Measurements from ENCODE around the gene TM4SF4. TPM values are rescaled to one million over a fixed set of nuclear protein-coding genes. Genes with fewer than 3 reads are reported as not detected.

Gene TM4SF4
- polyA plus RNA-seq, 2 donors: 0.02 to 0.12 TPM

GRCh38 chr3:149506965-149507364 is 32.5 kb downstream of the TM4SF4 start:
- 42 to 52% methylated on average over 2 of the region's 2 CpGs for WGBS, 2 donors
- Histone ChIP-seq H3K4me1 (ENCODE audit: control insufficient read depth in 2 of 2, insufficient read depth in 2 of 2, low read length in 1 of 2) (peaks cover 0 to 5% of the 10 kb centered on the region in 2 donors), H3K36me3 (ENCODE audit: control insufficient read depth in 2 of 2, insufficient read depth in 2 of 2, low read length in 1 of 2) (no peaks in the 10 kb centered on the region), H3K27me3 (ENCODE audit: control insufficient read depth in 1 of 2, insufficient read depth in 2 of 2, low read length in 2 of 2) (no peaks in the 10 kb centered on the region), H3K27ac (ENCODE audit: low read depth in 2 of 2, low read length in 1 of 2) (no peak overlapping the region), H3K4me3 (ENCODE audit: low read depth in 1 of 2, low read length in 2 of 2) (no peak overlapping the region), H3K9me3 (ENCODE audit: control insufficient read depth in 2 of 2, insufficient read depth in 1 of 2, low read depth in 1 of 2, low read length in 1 of 2) (no peaks in the 10 kb centered on the region)

DNA sequence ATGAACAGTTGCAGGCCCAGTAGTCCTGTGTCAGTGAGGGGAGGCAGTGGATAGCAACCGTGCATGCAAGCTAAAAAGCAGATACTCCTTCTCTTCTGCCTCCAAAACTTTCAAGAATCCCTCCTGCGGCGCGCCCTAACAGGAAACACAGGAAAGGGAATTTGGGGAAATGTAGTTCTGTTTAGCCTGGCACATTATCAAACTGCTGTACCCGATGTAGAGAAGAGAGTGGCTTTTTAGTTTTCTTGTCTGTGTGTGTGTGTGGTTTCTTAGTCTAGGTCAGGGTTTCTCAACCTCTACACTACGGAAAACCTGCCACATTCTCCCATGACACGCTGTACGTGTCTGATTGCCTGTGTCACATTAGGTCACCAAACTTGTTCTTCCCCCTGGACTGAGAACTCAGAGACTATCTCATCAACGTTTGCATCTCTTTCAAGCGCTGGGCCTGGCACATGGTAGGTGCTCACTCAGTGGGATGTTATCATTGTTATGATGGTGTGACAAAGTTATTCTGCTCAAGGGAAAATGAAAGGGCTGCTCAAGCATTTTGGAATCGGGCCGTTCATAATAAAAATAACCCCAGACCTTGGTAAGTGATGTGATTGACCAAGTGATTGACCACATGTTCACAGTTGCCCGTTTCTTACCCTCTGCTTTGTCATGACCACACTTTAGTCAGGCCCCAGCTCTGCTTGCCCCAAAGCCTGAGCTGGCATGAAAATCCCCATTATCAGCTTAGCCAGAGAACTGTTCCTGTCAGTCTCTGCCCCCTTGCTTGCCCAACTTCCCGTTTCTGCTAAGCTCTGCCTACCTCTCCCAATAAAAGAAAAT is 33.2 kb downstream of the TM4SF4 start:
- Histone ChIP-seq H3K27me3 (ENCODE audit: control insufficient read depth in 1 of 2, insufficient read depth in 2 of 2, low read length in 2 of 2) (no peaks in the 10 kb centered on the region), H3K36me3 (ENCODE audit: control insufficient read depth in 2 of 2, insufficient read depth in 2 of 2, low read length in 1 of 2) (no peaks in the 10 kb centered on the region), H3K4me1 (ENCODE audit: control insufficient read depth in 2 of 2, insufficient read depth in 2 of 2, low read length in 1 of 2) (peaks cover 0 to 5% of the 10 kb centered on the region in 2 donors), H3K9me3 (ENCODE audit: control insufficient read depth in 2 of 2, insufficient read depth in 1 of 2, low read depth in 1 of 2, low read length in 1 of 2) (no peaks in the 10 kb centered on the region), H3K27ac (ENCODE audit: low read depth in 2 of 2, low read length in 1 of 2) (no peak overlapping the region), H3K4me3 (ENCODE audit: low read depth in 1 of 2, low read length in 2 of 2) (no peak overlapping the region)
- WGBS, 2 donors: 43 to 56% methylated on average over 14 of the region's 14 CpGs

- H3K9me3 ChIP-seq (ENCODE audit: control insufficient read depth in 2 of 2, insufficient read depth in 1 of 2, low read depth in 1 of 2, low read length in 1 of 2): no peaks in the 10 kb centered on the region
- H3K4me3 ChIP-seq (ENCODE audit: low read depth in 1 of 2, low read length in 2 of 2): no peak overlapping the region
- no peaks in the 10 kb centered on the region for H3K27me3 ChIP-seq (ENCODE audit: control insufficient read depth in 1 of 2, insufficient read depth in 2 of 2, low read length in 2 of 2)
- no peaks in the 10 kb centered on the region for H3K36me3 ChIP-seq (ENCODE audit: control insufficient read depth in 2 of 2, insufficient read depth in 2 of 2, low read length in 1 of 2)
- WGBS, 2 donors: 86 to 89% methylated on average over 3 of the region's 3 CpGs
- peaks cover 0 to 5% of the 10 kb centered on the region in 2 donors for H3K4me1 ChIP-seq (ENCODE audit: control insufficient read depth in 2 of 2, insufficient read depth in 2 of 2, low read length in 1 of 2)
- H3K27ac ChIP-seq (ENCODE audit: low read depth in 2 of 2, low read length in 1 of 2): no peak overlapping the region
These were observed 35.0 kb downstream of the TM4SF4 start for GRCh38 chr3:149509526-149509925.

- Histone ChIP-seq H3K4me1 (ENCODE audit: control insufficient read depth in 2 of 2, insufficient read depth in 2 of 2, low read length in 1 of 2) (peaks cover 0 to 5% of the 10 kb centered on the region in 2 donors), H3K9me3 (ENCODE audit: control insufficient read depth in 2 of 2, insufficient read depth in 1 of 2, low read depth in 1 of 2, low read length in 1 of 2) (no peaks in the 10 kb centered on the region), H3K27ac (ENCODE audit: low read depth in 2 of 2, low read length in 1 of 2) (no peak overlapping the region)
These were observed 36.0 kb downstream of the TM4SF4 start for GRCh38 chr3:149510480-149510879.

DNA sequence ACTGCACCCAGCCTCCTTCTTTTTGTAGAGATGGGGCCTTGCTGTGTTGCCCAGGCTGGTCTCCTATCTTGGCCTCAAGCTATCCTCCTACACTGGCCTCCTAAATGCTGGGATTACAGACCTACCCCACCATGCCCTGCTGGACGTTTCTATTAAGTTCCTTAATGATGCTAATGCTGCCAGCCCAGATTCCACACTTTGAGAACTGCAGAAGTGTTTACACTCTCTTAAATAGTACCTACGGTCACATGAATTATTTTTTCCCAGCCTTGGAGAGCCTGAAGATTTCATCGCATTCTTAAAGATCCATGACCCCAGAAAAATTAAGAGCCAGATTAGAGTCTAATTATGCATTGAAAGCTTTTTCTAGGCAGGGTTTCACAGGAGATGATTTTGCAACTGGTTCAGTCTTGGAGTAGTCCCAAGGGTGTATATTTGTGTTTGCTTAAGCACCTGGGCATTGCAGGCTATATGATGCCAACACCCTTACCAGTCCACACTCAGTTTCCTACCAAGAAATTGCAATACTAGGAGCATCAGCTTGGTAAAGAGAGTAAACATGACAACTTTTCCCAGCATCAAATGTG is 36.6 kb downstream of the TM4SF4 start:
- Histone ChIP-seq H3K9me3 (ENCODE audit: control insufficient read depth in 2 of 2, insufficient read depth in 1 of 2, low read depth in 1 of 2, low read length in 1 of 2) (no peaks in the 10 kb centered on the region), H3K27ac (ENCODE audit: low read depth in 2 of 2, low read length in 1 of 2) (no peak overlapping the region), H3K36me3 (ENCODE audit: control insufficient read depth in 2 of 2, insufficient read depth in 2 of 2, low read length in 1 of 2) (no peaks in the 10 kb centered on the region), H3K4me3 (ENCODE audit: low read depth in 1 of 2, low read length in 2 of 2) (no peak overlapping the region), H3K4me1 (ENCODE audit: control insufficient read depth in 2 of 2, insufficient read depth in 2 of 2, low read length in 1 of 2) (peaks cover 0 to 5% of the 10 kb centered on the region in 2 donors), H3K27me3 (ENCODE audit: control insufficient read depth in 1 of 2, insufficient read depth in 2 of 2, low read length in 2 of 2) (no peaks in the 10 kb centered on the region)
- 46 to 52% methylated on average over 3 of the region's 3 CpGs for WGBS, 2 donors

More at GRCh38 chr3:149510480-149510879, 36.0 kb downstream of the TM4SF4 start:
- no peak overlapping the region for H3K4me3 ChIP-seq (ENCODE audit: low read depth in 1 of 2, low read length in 2 of 2)
- H3K36me3 ChIP-seq (ENCODE audit: control insufficient read depth in 2 of 2, insufficient read depth in 2 of 2, low read length in 1 of 2): no peaks in the 10 kb centered on the region
- WGBS, 2 donors: 88 to 91% methylated on average over 3 of the region's 3 CpGs
- H3K27me3 ChIP-seq (ENCODE audit: control insufficient read depth in 1 of 2, insufficient read depth in 2 of 2, low read length in 2 of 2): no peaks in the 10 kb centered on the region

DNA sequence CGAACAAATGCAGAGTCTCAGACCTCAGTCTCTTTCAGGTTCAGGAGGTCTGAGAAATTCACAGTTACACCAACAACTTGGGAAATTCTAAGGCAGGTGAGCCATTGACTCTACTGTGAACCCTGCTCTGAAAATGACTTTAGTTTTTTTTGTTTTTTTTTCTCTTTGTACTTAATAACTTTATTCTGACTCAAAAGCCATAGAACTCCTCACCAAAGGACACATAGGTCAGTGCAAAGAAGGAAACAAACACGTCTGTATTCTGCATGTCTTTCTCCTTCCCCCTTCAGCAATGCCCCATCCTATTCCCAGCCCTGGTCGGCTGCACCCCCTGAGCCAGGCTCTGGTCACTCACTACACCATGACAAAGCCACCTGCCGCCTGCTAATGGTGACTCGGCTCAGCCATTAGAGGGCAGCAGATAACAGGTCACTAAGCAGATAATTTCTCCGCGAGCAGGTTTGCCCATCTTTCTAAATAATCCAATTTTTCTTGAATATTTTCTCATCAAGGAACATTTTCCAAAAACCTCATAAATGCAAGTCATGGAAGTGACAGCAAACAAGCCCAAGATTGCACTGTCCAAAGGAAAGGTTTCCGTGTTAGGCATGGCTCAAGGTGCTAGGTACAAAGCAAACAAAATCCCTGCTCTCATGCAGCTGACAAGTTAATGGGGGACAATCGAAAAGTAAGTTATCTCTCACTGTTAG is 37.7 kb downstream of the TM4SF4 start:
- no peak overlapping the region for H3K27ac ChIP-seq (ENCODE audit: low read depth in 2 of 2, low read length in 1 of 2)
- peaks cover 0 to 4% of the 10 kb centered on the region in 2 donors for H3K4me1 ChIP-seq (ENCODE audit: control insufficient read depth in 2 of 2, insufficient read depth in 2 of 2, low read length in 1 of 2)
- H3K36me3 ChIP-seq (ENCODE audit: control insufficient read depth in 2 of 2, insufficient read depth in 2 of 2, low read length in 1 of 2): no peaks in the 10 kb centered on the region
- 14 to 15% methylated on average over 9 of the region's 9 CpGs for WGBS, 2 donors
- no peaks in the 10 kb centered on the region for H3K9me3 ChIP-seq (ENCODE audit: control insufficient read depth in 2 of 2, insufficient read depth in 1 of 2, low read depth in 1 of 2, low read length in 1 of 2)
- no peak overlapping the region for H3K4me3 ChIP-seq (ENCODE audit: low read depth in 1 of 2, low read length in 2 of 2)
- H3K27me3 ChIP-seq (ENCODE audit: control insufficient read depth in 1 of 2, insufficient read depth in 2 of 2, low read length in 2 of 2): no peaks in the 10 kb centered on the region

- Histone ChIP-seq H3K27me3 (ENCODE audit: control insufficient read depth in 1 of 2, insufficient read depth in 2 of 2, low read length in 2 of 2) (no peaks in the 10 kb centered on the region), H3K27ac (ENCODE audit: low read depth in 2 of 2, low read length in 1 of 2) (no peak overlapping the region), H3K9me3 (ENCODE audit: control insufficient read depth in 2 of 2, insufficient read depth in 1 of 2, low read depth in 1 of 2, low read length in 1 of 2) (no peaks in the 10 kb centered on the region), H3K4me1 (ENCODE audit: control insufficient read depth in 2 of 2, insufficient read depth in 2 of 2, low read length in 1 of 2) (no peaks in the 10 kb centered on the region), H3K36me3 (ENCODE audit: control insufficient read depth in 2 of 2, insufficient read depth in 2 of 2, low read length in 1 of 2) (peaks cover 0 to 3% of the 10 kb centered on the region in 2 donors), H3K4me3 (ENCODE audit: low read depth in 1 of 2, low read length in 2 of 2) (no peak overlapping the region)
- WGBS, 2 donors: 85 to 87% methylated on average over 2 of the region's 2 CpGs
These were observed 40.0 kb downstream of the TM4SF4 start for GRCh38 chr3:149514471-149514870.

DNA sequence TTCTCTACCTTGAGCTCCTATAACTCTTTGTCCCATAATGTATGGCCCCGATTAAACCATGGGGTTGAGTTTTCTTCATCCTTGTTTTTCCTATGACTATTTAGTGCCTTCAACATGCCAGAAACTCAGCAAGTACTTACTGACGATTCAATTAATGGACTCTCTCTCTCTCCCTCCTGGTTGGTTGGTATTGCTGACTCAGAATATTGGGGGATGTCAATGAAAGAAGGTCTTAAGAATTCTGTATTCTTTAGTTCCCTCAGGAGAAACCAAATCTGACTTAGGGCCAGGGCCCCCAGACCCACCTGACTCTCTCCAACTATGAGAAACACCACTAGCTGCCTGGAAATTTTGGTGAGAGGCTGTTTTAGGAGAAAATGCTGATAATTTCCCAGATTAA is 40.8 kb downstream of the TM4SF4 start:
- 87 to 93% methylated on average over 2 of the region's 2 CpGs for WGBS, 2 donors
- Histone ChIP-seq H3K27ac (ENCODE audit: low read depth in 2 of 2, low read length in 1 of 2) (no peak overlapping the region), H3K36me3 (ENCODE audit: control insufficient read depth in 2 of 2, insufficient read depth in 2 of 2, low read length in 1 of 2) (peaks cover 0 to 3% of the 10 kb centered on the region in 2 donors), H3K9me3 (ENCODE audit: control insufficient read depth in 2 of 2, insufficient read depth in 1 of 2, low read depth in 1 of 2, low read length in 1 of 2) (no peaks in the 10 kb centered on the region), H3K4me3 (ENCODE audit: low read depth in 1 of 2, low read length in 2 of 2) (no peak overlapping the region), H3K4me1 (ENCODE audit: control insufficient read depth in 2 of 2, insufficient read depth in 2 of 2, low read length in 1 of 2) (no peaks in the 10 kb centered on the region), H3K27me3 (ENCODE audit: control insufficient read depth in 1 of 2, insufficient read depth in 2 of 2, low read length in 2 of 2) (no peaks in the 10 kb centered on the region)

DNA sequence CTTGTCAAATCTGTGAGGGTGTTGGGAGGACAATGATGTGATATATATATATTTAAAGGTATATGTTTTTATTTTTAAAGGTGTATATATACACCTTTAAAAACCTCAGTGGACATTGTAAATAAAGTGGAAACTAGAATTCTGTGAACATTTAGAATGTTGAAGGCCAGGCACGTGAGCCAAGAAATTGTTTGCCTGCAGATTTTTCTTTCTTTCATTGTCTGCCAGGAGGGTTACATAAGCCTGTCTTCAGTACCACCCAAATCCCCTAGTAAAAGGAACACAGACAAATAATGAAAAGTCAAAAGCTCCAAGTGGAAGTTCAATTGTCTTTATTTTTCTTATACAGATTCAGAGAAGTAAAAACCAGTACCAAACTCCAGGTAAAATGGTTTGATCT is 42.4 kb downstream of the TM4SF4 start:
- no peaks in the 10 kb centered on the region for H3K27me3 ChIP-seq (ENCODE audit: control insufficient read depth in 1 of 2, insufficient read depth in 2 of 2, low read length in 2 of 2)
- H3K4me1 ChIP-seq (ENCODE audit: control insufficient read depth in 2 of 2, insufficient read depth in 2 of 2, low read length in 1 of 2): no peaks in the 10 kb centered on the region
- peaks cover 0 to 3% of the 10 kb centered on the region in 2 donors for H3K36me3 ChIP-seq (ENCODE audit: control insufficient read depth in 2 of 2, insufficient read depth in 2 of 2, low read length in 1 of 2)
- H3K9me3 ChIP-seq (ENCODE audit: control insufficient read depth in 2 of 2, insufficient read depth in 1 of 2, low read depth in 1 of 2, low read length in 1 of 2): no peaks in the 10 kb centered on the region
- no peak overlapping the region for H3K27ac ChIP-seq (ENCODE audit: low read depth in 2 of 2, low read length in 1 of 2)
- H3K4me3 ChIP-seq (ENCODE audit: low read depth in 1 of 2, low read length in 2 of 2): no peak overlapping the region
- WGBS, 2 donors: 23 to 28% methylated on average over 1 of the region's 1 CpG
